Peyer's patch (tissue), 4 donors: ENCODE measurements around the gene B3GNT2.
A peak's percentile ranks its signal among the peaks of the same experiment; 100 is the strongest.

Source experiments
- CTCF ChIP-seq, 6 experiments: fragments of 450-650 bp in 4 of 6; fragments of 200-600 bp in 2 of 6; sonication (generic) in 1 of 6; IDR thresholded peaks; one replicate each; pipeline ENCODE4 v1.5.1; 2017 to 2019; ENCODE audit warnings: antibody characterized with exemption in 6 of 6, mild to moderate bottlenecking in 3 of 6, moderate library complexity in 1 of 6
- POLR2A ChIP-seq, 2 donors: fragments of 450-650 bp; IDR thresholded peaks; one replicate each; pipeline ENCODE4 v1.5.1; 2017; ENCODE audit warnings: antibody characterized with exemption in 2 of 2, mild to moderate bottlenecking in 2 of 2, moderate library complexity in 2 of 2

- TF ChIP-seq CTCF (IDR thresholded peaks at IDR 0.05) (peak in 1 of 6 experiments; percentile 1), POLR2A (IDR thresholded peaks at IDR 0.05) (no peak)
These were observed 1.4 kb downstream of the B3GNT2 start for GRCh38 chr2:62197011-62197924.
